KOPT-K1 (cell line): ENCODE data around the gene CTDP1.

ENCODE experiments used
- H3K27ac ChIP-seq: fragments of 200-600 bp; sonication (generic); 2 replicates; pipeline ENCODE4 v1.5.1; 2016; ENCODE audit warnings: antibody characterized with exemption, mild to moderate bottlenecking, low read depth, low read length; ENCODE audit not compliant: poor library complexity, severe bottlenecking
- H3K36me3 ChIP-seq: fragments of 200-600 bp; sonication (generic); 2 replicates; pipeline ENCODE4 v1.5.1; 2017; ENCODE audit warnings: antibody characterized with exemption, mild to moderate bottlenecking, low read length, moderate library complexity; ENCODE audit not compliant: insufficient read depth
- H3K9me3 ChIP-seq: fragments of 200-600 bp; sonication (generic); 2 replicates; pipeline ENCODE4 v1.5.1; 2017; ENCODE audit warnings: antibody characterized with exemption, low read length, mild to moderate bottlenecking; ENCODE audit not compliant: insufficient read depth, poor library complexity, severe bottlenecking

CTDP1 gene

GRCh38 chr18:79786304-79786703 lies 106.7 kb downstream of the CTDP1 start:
- Histone ChIP-seq H3K9me3 (no peaks in the 10 kb centered on the region), H3K27ac (no peak overlapping the region), H3K36me3 (no peaks in the 10 kb centered on the region)

- H3K27ac ChIP-seq: no peak overlapping the region
- H3K36me3 ChIP-seq: no peaks in the 10 kb centered on the region
- H3K9me3 ChIP-seq: no peaks in the 10 kb centered on the region
Observed at GRCh38 chr18:79786786-79787526, 107.4 kb downstream of the CTDP1 start.

- Histone ChIP-seq H3K36me3 (no peaks in the 10 kb centered on the region), H3K9me3 (no peaks in the 10 kb centered on the region), H3K27ac (no peak overlapping the region)
Observed at GRCh38 chr18:79787527-79787864, 107.9 kb downstream of the CTDP1 start.

GRCh38 chr18:79787865-79788733 lies 108.5 kb downstream of the CTDP1 start:
- no peaks in the 10 kb centered on the region for H3K36me3 ChIP-seq
- H3K9me3 ChIP-seq: no peaks in the 10 kb centered on the region
- H3K27ac ChIP-seq: no peak overlapping the region

GRCh38 chr18:79788734-79789085 lies 109.1 kb downstream of the CTDP1 start:
- no peaks in the 10 kb centered on the region for H3K36me3 ChIP-seq
- H3K27ac ChIP-seq: no peak overlapping the region
- no peaks in the 10 kb centered on the region for H3K9me3 ChIP-seq

- no peaks in the 10 kb centered on the region for H3K36me3 ChIP-seq
- H3K27ac ChIP-seq: no peak overlapping the region
- no peaks in the 10 kb centered on the region for H3K9me3 ChIP-seq
Observed at GRCh38 chr18:79789091-79789891, 109.7 kb downstream of the CTDP1 start.

- H3K36me3 ChIP-seq: no peaks in the 10 kb centered on the region
- no peak overlapping the region for H3K27ac ChIP-seq
- no peaks in the 10 kb centered on the region for H3K9me3 ChIP-seq
Observed at GRCh38 chr18:79789901-79790890, 110.6 kb downstream of the CTDP1 start.

GRCh38 chr18:79790996-79791972 lies 111.7 kb downstream of the CTDP1 start:
- H3K27ac ChIP-seq: no peak overlapping the region
- H3K36me3 ChIP-seq: no peaks in the 10 kb centered on the region

GRCh38 chr18:79792096-79792987 lies 112.7 kb downstream of the CTDP1 start:
- Histone ChIP-seq H3K36me3 (no peaks in the 10 kb centered on the region), H3K27ac (no peak overlapping the region)

More at GRCh38 chr18:79790996-79791972, 111.7 kb downstream of the CTDP1 start:
- H3K9me3 ChIP-seq: no peaks in the 10 kb centered on the region

GRCh38 chr18:79792988-79793355 lies 113.4 kb downstream of the CTDP1 start:
- no peaks in the 10 kb centered on the region for H3K9me3 ChIP-seq
- H3K27ac ChIP-seq: no peak overlapping the region
- H3K36me3 ChIP-seq: no peaks in the 10 kb centered on the region

More at GRCh38 chr18:79792096-79792987, 112.7 kb downstream of the CTDP1 start:
- no peaks in the 10 kb centered on the region for H3K9me3 ChIP-seq

- no peaks in the 10 kb centered on the region for H3K9me3 ChIP-seq
- H3K36me3 ChIP-seq: no peaks in the 10 kb centered on the region
- no peak overlapping the region for H3K27ac ChIP-seq
Observed at GRCh38 chr18:79794846-79795245, 115.2 kb downstream of the CTDP1 start.

GRCh38 chr18:79795446-79795845 lies 115.8 kb downstream of the CTDP1 start:
- Histone ChIP-seq H3K27ac (no peak overlapping the region), H3K36me3 (no peaks in the 10 kb centered on the region), H3K9me3 (no peaks in the 10 kb centered on the region)

- Histone ChIP-seq H3K27ac (no peak overlapping the region), H3K9me3 (no peaks in the 10 kb centered on the region), H3K36me3 (no peaks in the 10 kb centered on the region)
Observed at GRCh38 chr18:79796016-79796415, 116.4 kb downstream of the CTDP1 start.
